GM12874 (cell line): ENCODE measurements around the gene MDFIC2.

Experiments used
- TF ChIP-seq, protein P1 (sequence below): IDR thresholded peaks from 2 replicates; pipeline ENCODE4 v1.5.1; 2011; ENCODE audit warnings: low read depth, mild to moderate bottlenecking, control low read depth, low read length, moderate library complexity; ENCODE audit not compliant: insufficient read depth

MDFIC2 gene

DNA sequence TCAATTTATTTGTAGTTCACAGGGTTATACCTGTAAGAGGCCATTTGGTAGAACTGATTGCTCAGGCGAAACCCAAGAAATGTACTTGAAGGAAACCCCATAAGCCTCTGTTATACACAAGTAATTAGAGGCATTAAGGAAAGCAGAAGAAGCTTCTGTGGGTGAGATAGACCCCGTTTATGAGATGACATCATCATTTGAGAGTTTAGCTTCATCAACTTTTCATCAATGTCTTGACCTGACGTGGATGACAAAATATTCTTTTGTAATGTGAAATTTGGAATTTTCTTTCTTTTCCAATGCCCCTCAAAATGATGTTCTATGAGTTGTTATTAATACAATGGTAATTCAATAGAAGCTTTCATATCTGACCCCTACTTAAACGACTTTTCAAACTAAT lies 136.2 kb downstream of the MDFIC2 start:
- TF ChIP-seq, protein P1, sequence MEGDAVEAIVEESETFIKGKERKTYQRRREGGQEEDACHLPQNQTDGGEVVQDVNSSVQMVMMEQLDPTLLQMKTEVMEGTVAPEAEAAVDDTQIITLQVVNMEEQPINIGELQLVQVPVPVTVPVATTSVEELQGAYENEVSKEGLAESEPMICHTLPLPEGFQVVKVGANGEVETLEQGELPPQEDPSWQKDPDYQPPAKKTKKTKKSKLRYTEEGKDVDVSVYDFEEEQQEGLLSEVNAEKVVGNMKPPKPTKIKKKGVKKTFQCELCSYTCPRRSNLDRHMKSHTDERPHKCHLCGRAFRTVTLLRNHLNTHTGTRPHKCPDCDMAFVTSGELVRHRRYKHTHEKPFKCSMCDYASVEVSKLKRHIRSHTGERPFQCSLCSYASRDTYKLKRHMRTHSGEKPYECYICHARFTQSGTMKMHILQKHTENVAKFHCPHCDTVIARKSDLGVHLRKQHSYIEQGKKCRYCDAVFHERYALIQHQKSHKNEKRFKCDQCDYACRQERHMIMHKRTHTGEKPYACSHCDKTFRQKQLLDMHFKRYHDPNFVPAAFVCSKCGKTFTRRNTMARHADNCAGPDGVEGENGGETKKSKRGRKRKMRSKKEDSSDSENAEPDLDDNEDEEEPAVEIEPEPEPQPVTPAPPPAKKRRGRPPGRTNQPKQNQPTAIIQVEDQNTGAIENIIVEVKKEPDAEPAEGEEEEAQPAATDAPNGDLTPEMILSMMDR = no peak

DNA sequence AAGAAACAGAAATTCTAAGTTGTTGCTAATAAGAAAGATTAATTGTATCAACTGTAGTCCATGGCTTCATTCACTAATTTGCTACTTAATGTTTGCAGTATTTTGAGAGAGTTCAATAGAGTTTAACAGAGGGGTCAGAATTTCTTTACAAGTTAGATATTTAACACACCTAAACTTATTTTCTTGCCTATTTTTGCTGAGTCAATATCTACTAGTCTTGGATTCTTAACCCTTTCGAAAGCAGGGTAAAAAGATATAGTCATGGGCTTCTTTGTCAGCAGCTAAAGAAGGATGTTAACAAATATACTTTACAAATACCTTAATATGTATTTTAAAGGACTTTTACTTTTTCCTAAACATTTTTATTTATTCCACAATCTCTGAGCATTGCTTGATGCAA lies 155.6 kb downstream of the MDFIC2 start:
- TF ChIP-seq, protein P1 = no peak

DNA sequence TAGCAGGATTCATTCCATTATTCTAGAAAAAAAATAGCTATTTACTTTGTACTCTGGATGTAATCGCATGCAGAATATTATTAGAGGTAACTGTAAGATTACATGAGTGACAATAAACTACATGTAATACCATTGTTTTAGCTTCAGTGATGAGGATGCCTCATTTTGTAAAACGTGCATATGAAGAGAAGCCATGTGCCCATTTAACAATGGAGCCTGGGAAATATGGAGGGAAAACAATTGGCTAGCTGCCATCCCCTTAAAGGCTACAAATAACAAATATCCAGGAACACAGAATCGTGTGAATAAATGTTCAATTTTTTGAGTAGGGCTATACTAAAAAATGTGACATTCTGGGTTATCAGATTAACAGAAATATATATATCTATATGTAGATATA lies 161.8 kb downstream of the MDFIC2 start:
- TF ChIP-seq, protein P1 = no peak

DNA sequence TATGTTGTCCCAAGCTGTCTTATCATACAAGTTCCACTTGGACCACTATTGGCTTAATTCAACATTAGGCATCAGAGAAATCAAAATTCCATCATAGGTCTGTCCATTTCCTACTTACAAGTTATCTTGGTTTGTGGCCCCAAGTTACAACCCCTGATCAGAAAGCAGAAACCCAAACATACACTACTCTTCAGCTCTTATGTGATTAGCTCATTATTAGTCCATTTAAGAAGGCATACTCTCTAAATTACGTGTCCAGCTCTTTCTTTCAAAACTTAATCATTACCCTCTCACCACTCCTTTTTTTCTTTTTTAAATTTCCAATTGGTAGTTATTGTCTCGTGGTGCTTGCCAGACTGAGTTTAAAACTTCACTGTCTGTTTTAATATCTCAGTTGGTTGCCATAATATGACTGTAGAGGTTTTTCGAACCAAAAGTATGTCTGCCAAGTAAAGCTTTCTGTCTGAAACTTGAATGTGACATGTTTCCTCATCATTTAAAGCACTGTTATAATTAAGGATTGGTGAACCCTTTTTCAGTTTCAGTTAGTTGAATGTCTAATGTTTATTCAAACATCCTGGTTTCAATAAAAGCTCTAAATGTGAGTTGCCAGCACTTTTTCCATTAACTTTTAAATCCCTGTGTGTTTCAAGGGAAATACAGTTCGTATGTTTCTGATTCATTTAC lies 162.6 kb downstream of the MDFIC2 start:
- TF ChIP-seq, protein P1 = no peak
